Activated T-cell treated with anti-CD3 and anti-CD28 coated beads, Interleukin-2, amount 50 U/mL, for 24 hours (primary cell): ENCODE results near the gene USP24.

Experiments used
- DNase-seq: peaks from one replicate; pipeline ENCODE4 v3.0.0-alpha.2; 2020
- H3K27ac Mint-ChIP-seq: 2 replicates; pipeline ENCODE4 v1.8.0; 2020; ENCODE audit warnings: mild to moderate bottlenecking, mixed read lengths
- H3K27me3 Mint-ChIP-seq: 2 replicates; pipeline ENCODE4 v1.8.0; 2020; ENCODE audit warnings: mixed read lengths
- H3K36me3 Mint-ChIP-seq: 2 replicates; pipeline ENCODE4 v1.8.0; 2020; ENCODE audit warnings: low read depth, mixed read lengths
- H3K4me1 Mint-ChIP-seq: 2 replicates; pipeline ENCODE4 v1.8.0; 2020; ENCODE audit warnings: low read depth, mixed read lengths
- H3K4me3 Mint-ChIP-seq: 2 replicates; pipeline ENCODE4 v1.8.0; 2020; ENCODE audit warnings: mild to moderate bottlenecking, moderate library complexity, mixed read lengths
- H3K9me3 Mint-ChIP-seq: 2 replicates; pipeline ENCODE4 v1.8.0; 2020; ENCODE audit warnings: mixed read lengths

Gene USP24, protein sequence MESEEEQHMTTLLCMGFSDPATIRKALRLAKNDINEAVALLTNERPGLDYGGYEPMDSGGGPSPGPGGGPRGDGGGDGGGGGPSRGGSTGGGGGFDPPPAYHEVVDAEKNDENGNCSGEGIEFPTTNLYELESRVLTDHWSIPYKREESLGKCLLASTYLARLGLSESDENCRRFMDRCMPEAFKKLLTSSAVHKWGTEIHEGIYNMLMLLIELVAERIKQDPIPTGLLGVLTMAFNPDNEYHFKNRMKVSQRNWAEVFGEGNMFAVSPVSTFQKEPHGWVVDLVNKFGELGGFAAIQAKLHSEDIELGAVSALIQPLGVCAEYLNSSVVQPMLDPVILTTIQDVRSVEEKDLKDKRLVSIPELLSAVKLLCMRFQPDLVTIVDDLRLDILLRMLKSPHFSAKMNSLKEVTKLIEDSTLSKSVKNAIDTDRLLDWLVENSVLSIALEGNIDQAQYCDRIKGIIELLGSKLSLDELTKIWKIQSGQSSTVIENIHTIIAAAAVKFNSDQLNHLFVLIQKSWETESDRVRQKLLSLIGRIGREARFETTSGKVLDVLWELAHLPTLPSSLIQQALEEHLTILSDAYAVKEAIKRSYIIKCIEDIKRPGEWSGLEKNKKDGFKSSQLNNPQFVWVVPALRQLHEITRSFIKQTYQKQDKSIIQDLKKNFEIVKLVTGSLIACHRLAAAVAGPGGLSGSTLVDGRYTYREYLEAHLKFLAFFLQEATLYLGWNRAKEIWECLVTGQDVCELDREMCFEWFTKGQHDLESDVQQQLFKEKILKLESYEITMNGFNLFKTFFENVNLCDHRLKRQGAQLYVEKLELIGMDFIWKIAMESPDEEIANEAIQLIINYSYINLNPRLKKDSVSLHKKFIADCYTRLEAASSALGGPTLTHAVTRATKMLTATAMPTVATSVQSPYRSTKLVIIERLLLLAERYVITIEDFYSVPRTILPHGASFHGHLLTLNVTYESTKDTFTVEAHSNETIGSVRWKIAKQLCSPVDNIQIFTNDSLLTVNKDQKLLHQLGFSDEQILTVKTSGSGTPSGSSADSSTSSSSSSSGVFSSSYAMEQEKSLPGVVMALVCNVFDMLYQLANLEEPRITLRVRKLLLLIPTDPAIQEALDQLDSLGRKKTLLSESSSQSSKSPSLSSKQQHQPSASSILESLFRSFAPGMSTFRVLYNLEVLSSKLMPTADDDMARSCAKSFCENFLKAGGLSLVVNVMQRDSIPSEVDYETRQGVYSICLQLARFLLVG (N-terminal part only)

DNA sequence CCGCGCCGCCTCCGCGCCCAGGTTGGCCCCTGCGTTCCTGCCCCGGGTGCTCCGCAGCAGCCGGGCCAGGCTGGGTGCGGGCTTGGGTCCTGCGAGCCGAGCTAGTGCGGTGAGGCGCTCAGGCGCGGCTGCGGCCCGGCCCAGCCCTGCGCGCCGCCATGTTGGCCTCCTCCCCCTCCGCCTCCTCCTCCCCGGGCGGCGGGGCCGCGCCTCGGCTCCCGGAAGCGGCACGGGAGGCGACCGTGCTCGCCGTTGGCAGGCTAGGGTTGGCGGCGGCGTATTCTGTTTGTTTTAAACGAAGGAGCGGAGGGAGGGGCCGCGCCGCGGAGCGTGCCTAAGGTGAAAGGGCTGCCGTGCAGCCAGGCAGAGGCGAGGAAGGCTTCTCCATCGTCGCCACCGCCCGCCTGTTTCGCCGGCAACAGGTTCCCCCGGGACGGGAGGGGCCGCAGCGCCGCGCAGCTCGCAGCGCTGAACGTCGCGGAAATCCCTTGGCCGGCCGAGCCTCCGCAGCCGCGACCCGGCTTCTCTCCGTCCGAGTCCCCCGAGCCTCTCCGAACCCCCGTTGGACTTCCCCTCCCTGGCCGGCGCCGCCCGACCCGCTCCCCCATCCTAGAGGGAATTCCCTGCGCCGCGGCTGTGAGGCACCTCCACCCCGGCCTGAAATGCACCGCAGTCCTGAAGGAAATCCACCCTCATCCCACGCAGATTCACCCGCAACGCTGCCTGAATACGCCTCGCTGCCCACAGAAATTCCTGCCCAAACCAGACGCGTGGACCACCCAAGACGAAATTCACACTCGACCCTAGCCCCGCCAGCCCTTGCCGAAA lies at the start of gene USP24:
USP24 (minus strand) TSS at position 171 of the 828 bp plus-strand sequence. CDS start 251 bp downstream, outside the sequence.
- no peaks in the 10 kb centered on the region for H3K27me3 Mint-ChIP-seq
- peaks cover 32% of the 10 kb centered on the region for H3K36me3 Mint-ChIP-seq
- H3K4me3 Mint-ChIP-seq: peak within 1 kb of the TSS; percentile 90
- peaks cover 65% of the 10 kb centered on the region for H3K4me1 Mint-ChIP-seq
- peak within 1 kb of the TSS; percentile 98 for H3K27ac Mint-ChIP-seq
- peak; percentile 87 for DNase-seq
- no peaks in the 10 kb centered on the region for H3K9me3 Mint-ChIP-seq

DNA sequence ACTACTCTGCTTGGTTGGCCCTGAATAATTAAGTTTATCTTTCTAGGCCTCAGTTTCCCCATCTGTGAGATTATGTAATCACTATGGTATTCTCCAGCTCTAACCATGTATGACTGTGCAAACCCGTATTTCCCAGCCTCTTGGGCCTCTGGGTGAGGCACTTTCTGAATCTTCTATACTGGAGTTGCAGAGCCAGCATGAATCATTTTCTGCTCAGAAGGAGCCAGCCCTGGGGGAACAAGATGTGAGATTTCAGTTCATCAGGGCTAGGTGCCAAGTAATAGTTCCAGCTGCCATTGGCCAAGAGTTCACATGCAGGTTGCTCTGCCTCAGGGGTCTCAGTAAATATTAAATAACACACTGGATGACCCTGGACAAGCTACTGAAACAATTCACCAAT lies 47.7 kb upstream of the USP24 start:
- no peak overlapping the region for H3K4me3 Mint-ChIP-seq
- peaks cover 13% of the 10 kb centered on the region for H3K4me1 Mint-ChIP-seq
- no peaks in the 10 kb centered on the region for H3K36me3 Mint-ChIP-seq
- no peaks in the 10 kb centered on the region for H3K27me3 Mint-ChIP-seq
- H3K9me3 Mint-ChIP-seq: no peaks in the 10 kb centered on the region
- no peak overlapping the region for H3K27ac Mint-ChIP-seq
- no peak for DNase-seq

DNA sequence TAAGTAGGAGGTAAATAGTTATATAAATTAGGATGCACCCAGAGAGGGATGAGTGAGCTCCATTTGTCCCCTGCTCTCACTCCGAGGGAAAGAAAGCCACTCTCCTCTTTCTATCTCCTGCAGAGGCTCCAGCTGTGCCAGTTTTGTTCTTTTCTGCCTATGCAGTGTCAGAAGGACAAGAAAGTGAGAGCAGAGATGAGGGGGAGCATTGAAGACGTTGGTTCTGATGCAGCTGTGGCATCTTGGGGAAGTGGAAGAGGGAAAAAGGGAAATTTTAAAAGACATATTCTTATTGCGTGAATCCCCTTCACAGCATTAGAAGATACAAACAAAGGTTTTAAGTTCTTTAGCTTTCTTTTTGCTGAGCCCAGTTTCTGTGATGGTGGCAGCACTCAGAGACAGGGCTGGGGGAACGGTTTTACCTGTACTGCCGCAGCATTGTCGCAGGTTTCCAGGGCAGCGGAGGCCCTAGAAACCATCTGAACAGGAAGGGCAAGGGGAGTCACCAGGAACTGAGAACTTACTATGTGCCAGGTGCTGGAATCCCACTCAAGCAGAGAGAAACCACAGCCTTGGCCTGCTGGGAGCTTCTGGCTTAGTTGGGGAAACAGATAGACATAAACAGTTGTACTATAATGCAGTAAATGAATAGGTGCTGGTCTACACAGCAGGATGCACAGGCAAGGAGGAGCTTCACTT lies 44.9 kb upstream of the USP24 start:
- Mint-ChIP-seq H3K4me3 (no peak overlapping the region), H3K4me1 (peaks cover 18% of the 10 kb centered on the region), H3K27me3 (no peaks in the 10 kb centered on the region), H3K27ac (no peak overlapping the region), H3K36me3 (no peaks in the 10 kb centered on the region), H3K9me3 (no peaks in the 10 kb centered on the region)
- no peak for DNase-seq

DNA sequence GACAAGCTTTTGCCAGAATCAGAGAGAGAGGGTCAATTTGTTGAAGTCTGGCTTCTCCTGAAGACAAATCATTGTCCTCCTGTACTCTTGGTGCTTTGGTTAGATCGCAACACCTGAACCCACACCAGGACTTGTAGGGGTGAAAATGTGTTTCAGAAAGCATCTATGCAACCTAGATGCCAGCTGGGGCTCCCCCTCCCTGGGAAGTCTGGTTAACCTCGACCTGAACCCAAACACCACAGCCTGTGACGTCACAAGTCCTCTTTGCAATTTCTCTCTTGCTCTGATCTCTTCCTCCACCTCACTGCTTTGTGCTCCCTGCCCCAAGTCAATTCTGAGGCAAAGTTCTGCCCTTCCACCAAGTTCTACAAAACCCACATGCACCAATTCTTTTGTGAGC lies 42.8 kb upstream of the USP24 start:
- Mint-ChIP-seq H3K27ac (peak overlapping the region; percentile 65), H3K4me3 (no peak overlapping the region), H3K27me3 (no peaks in the 10 kb centered on the region), H3K4me1 (peaks cover 22% of the 10 kb centered on the region), H3K9me3 (no peaks in the 10 kb centered on the region), H3K36me3 (no peaks in the 10 kb centered on the region)
- peak; percentile 61 for DNase-seq

- DNase-seq: no peak
- H3K27ac Mint-ChIP-seq: no peak overlapping the region
- H3K4me1 Mint-ChIP-seq: peaks cover 30% of the 10 kb centered on the region
- no peaks in the 10 kb centered on the region for H3K9me3 Mint-ChIP-seq
- no peaks in the 10 kb centered on the region for H3K27me3 Mint-ChIP-seq
- H3K4me3 Mint-ChIP-seq: no peak overlapping the region
- H3K36me3 Mint-ChIP-seq: no peaks in the 10 kb centered on the region
Observed at GRCh38 chr1:55255901-55256300, 40.7 kb upstream of the USP24 start.

DNA sequence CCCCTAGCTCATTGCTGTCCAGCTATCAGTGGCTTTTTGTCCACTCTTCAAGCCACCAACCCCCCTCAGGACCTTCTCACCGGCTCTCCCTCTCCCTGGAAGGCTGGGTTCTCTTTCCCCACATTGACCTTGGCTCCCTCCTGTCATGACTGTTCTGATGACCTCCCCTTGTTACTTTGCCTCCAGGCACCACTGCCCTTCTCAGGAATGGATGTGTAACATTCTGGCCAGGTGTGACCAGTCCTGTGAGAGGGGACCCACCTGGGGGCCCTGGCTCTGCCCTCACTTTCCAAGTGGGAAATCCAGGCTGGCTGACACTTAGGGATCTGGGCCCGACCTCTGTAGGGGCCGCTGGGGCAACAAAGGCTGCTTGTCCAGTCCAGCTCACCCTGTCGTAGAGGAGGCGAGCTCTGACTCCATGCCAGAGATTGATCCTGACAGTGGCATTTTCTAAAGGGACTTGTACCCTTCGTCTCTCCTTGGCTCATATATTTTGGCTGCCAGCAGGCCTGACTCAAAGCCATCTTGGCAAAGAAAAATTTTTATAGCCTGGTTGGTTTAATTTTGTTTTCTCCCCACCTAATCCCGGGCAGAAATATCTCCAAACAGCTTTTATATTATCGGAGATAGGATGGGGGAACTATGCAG lies 37.9 kb upstream of the USP24 start:
- peak overlapping the region; percentile 16 for H3K27ac Mint-ChIP-seq

DNA sequence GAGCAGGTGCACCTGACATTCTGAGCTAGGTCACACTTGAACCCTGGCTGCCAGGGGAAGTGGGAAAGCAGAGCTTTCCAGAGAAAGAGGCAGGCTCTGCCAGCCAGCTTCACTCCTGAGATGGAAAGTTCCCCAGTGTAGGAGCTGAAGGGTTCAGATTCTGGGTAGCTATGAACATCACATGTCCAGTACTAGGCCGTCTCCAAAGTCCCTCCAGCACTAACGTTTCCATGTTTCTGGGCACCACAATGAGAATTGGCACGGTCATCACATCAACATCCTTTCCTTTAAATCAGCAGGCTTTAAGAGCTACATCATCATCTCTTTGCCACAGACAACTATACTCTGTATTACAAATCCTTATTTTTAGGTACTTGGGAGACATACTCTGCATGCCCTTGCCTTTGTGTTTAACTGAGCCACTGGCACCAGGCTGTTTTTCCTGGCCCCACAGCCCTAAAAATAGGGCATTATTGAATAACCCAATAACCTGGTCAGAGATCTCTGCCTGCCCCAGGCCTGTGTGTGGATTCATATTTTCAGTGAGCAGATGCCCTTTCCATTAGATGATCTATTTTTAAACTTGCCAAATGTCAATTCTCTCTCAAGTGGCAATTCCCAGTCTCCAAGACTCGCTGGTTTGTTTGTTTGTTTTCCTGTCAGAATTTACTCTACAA lies 35.4 kb upstream of the USP24 start:
- Mint-ChIP-seq H3K4me3 (no peak overlapping the region), H3K27ac (no peak overlapping the region), H3K9me3 (no peaks in the 10 kb centered on the region), H3K27me3 (no peaks in the 10 kb centered on the region), H3K36me3 (no peaks in the 10 kb centered on the region), H3K4me1 (peaks cover 12% of the 10 kb centered on the region)
- no peak for DNase-seq

More for the DNA sequence above, 37.9 kb upstream of the USP24 start:
- Mint-ChIP-seq H3K4me1 (peaks cover 20% of the 10 kb centered on the region), H3K4me3 (no peak overlapping the region), H3K9me3 (no peaks in the 10 kb centered on the region), H3K36me3 (no peaks in the 10 kb centered on the region), H3K27me3 (no peaks in the 10 kb centered on the region)
- no peak for DNase-seq

GRCh38 chr1:55249646-55250398 lies 34.7 kb upstream of the USP24 start:
- Mint-ChIP-seq H3K4me3 (no peak overlapping the region), H3K4me1 (peaks cover 12% of the 10 kb centered on the region), H3K9me3 (no peaks in the 10 kb centered on the region), H3K27ac (no peak overlapping the region), H3K27me3 (no peaks in the 10 kb centered on the region), H3K36me3 (no peaks in the 10 kb centered on the region)
- DNase-seq: no peak

- DNase-seq: no peak
- Mint-ChIP-seq H3K9me3 (no peaks in the 10 kb centered on the region), H3K4me1 (no peaks in the 10 kb centered on the region), H3K27me3 (no peaks in the 10 kb centered on the region), H3K27ac (no peak overlapping the region), H3K4me3 (no peak overlapping the region), H3K36me3 (no peaks in the 10 kb centered on the region)
Observed at GRCh38 chr1:55246896-55247295, 31.7 kb upstream of the USP24 start.

GRCh38 chr1:55246331-55246730 lies 31.2 kb upstream of the USP24 start:
- Mint-ChIP-seq H3K27me3 (no peaks in the 10 kb centered on the region), H3K27ac (no peak overlapping the region)
- DNase-seq: no peak

DNA sequence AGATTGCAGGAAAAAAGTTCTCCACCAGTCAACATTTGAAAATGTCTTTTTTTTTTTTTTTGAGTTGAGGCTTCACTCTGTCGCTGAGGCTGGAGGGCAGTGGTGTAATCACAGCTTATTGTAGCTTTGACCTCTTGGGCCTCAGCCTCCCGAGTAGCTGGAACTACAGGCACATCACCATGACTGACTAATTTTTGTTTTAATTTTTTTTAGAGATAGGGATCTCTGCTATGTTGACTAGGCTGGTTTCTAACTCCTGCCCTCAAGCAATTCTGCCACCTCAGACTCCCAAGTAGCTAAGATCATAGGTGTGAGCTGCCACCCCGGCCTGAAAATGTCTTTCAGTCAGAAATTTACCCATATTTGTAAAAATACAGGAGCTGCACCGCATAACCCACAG lies 30.6 kb upstream of the USP24 start:
- H3K4me1 Mint-ChIP-seq: no peaks in the 10 kb centered on the region
- H3K9me3 Mint-ChIP-seq: no peaks in the 10 kb centered on the region
- no peak for DNase-seq
- no peaks in the 10 kb centered on the region for H3K27me3 Mint-ChIP-seq
- no peak overlapping the region for H3K4me3 Mint-ChIP-seq
- H3K36me3 Mint-ChIP-seq: no peaks in the 10 kb centered on the region
- H3K27ac Mint-ChIP-seq: no peak overlapping the region

More at GRCh38 chr1:55246331-55246730, 31.2 kb upstream of the USP24 start:
- Mint-ChIP-seq H3K36me3 (no peaks in the 10 kb centered on the region), H3K4me3 (no peak overlapping the region), H3K9me3 (no peaks in the 10 kb centered on the region), H3K4me1 (no peaks in the 10 kb centered on the region)

DNA sequence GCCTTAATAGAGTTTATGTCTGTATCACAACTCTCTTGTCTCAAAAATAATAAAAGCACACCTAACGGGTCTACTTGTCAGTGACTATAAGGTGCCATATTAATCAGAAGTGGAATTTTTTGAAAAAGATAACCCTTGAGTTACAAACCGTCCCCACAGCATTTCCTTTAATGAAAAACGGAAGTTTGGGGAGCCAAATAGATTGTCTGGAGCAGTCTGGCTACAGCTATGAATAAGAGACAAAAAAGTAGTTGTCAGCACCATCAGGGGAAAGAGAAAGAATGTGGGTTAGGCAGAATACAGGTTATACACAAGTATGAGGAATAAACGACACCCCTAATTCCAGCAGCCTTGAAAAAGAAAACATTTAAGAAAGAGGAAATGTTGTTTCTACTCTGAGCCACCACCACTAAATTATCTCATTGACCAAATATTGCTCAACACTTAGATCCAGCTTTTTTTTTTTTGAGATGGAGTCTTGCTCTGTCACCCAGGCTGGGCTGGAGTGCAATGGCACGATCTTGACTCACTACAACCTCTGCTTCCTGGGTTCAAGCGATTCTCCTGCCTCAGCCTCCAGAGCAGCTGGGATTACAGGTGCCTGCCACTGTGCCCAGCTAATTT lies 29.4 kb upstream of the USP24 start:
- H3K27me3 Mint-ChIP-seq: no peaks in the 10 kb centered on the region
- H3K9me3 Mint-ChIP-seq: no peaks in the 10 kb centered on the region
- no peaks in the 10 kb centered on the region for H3K4me1 Mint-ChIP-seq
- DNase-seq: no peak
- no peaks in the 10 kb centered on the region for H3K36me3 Mint-ChIP-seq
- H3K27ac Mint-ChIP-seq: no peak overlapping the region
- H3K4me3 Mint-ChIP-seq: no peak overlapping the region
